Fibroblast of skin of back (primary cell): ENCODE measurements around the gene CD74.

Source experiments
- DNase-seq: peaks from one replicate; pipeline ENCODE4 v3.0.0-alpha.2; 2013

The CD74 gene

GRCh38 chr5:150409638-150410523 lies 2.8 kb downstream of the CD74 start:
- peak; percentile 87 for DNase-seq

DNA sequence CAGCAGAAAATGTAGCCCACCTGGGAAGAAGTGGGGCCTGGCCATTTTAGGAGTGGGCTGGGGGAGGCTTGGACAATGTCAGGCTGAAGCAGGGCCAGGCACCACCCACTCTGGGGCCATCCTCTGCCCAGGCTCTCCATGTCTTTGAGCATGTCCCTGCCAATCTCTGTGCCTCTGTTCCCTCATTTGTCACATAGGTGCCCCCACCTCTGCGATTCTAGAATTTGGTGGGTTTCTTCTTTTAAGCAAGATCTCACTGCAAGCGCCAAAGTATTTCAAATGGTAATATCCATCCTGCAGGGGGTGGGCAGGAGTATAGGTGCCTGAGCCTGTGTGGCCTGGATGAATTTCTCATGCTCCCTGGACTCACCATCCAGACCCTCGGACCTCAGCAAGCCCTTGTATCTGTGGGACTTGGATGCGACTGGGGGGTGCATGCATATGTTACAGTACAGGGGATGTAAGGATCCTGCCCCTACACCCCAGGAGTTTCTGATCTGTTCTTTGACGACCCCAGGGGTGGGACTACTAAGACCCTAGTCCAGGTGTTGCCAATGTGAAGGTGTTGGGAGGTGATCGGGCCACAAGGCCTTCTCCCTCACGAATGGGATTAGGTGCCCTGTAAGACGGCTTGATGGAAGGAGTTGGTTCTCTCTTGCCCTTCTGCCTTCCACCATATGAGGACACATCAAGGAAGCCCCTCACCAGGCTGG lies 4.3 kb downstream of the CD74 start:
- no peak for DNase-seq

GRCh38 chr5:150407096-150407720 lies 5.5 kb downstream of the CD74 start:
- DNase-seq, result no peak

- DNase-seq, result no peak
Measured at GRCh38 chr5:150406723-150407095, 6.0 kb downstream of the CD74 start.

DNA sequence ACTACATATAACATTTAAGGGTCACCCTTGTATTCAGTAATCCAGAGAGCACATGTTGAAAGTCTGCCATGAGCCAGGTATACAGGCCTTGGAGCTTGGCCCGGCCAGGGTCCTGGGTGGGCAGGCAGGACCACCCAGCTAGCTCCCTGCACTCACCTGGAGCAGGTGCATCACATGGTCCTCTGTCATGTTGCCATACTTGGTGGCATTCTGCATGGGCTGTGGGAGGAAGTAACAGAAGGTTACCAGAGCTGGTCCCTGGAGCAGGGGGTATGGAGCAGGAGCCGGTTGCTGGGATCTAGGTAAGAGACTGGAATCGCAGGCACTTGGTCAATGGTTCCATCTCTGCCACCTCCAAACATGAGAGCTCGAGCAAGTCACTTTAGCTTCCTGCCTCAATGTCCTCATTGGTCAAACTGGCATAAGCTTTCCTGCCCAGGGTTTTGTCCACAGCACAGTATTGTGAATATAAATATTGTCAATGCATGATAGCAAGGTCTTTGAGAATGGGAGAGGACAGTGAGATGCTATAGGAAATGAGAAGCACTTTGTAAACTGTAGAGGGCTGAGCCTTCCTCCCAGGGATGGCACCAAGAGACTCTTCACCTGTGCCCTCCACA lies 6.5 kb downstream of the CD74 start:
- no peak for DNase-seq

DNA sequence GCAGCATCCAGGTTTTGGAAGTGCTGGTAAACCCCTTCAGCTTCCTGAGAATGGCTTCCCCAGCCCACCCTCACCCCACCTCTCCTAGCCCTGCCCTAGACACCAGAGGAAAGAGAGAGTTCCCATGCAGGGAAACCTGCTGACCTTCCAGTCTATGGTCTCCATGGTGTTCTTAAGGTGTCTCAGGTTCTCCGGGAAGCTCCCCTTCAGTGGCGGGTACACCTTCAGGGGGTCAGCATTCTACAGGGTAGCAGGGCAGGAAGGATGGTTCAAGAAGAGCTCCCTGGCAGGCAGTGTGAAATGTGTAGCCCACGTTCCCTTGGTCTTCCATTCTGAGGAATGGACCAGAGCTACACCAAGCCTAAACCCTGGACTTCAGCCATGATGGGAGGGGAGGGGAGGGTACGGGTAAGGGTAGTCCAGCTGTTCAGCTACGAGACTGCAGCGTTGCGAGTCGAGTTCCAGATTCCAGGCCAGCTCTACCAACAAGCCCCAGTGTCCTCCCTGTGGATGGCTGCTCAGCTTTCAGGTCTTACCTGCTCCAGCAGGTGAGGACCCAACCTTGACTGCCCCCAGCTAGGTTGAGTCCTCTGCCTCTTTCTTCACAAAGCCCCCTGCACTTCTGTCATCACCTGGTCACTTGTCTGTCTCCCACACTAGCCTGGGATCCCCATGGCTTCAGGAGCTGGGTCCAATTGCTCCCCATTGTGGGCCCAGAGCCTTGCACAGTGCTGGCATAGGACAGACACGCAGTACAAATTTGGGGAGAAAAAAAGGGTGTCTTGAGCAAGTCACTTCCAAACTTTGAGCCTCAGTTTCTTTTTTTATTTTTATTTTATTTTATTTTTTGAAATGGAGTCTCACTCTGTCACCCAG lies 7.5 kb downstream of the CD74 start:
- no peak for DNase-seq

DNA sequence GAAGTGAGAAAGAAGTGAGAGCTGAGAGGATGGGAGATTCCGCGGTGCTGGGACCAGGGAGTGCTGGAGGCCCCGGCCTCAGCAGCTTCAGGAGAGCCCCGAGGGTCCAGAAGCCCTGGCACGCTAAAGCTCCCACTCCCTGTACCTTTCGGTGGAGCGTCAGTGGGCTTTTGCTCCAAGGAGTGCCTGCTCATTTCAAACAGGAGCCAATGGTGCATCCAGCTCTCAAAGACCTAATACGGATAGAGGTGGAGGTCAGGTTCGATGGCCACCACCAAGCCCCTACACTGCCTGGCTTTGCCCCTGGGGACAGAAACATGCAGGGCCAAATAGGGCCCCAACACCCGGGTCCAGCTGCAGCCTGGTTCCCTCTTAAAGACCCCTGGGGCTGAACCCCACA lies 8.2 kb downstream of the CD74 start:
- DNase-seq, result no peak

- DNase-seq, result no peak
Measured at GRCh38 chr5:150404121-150404520, 8.6 kb downstream of the CD74 start.

DNA sequence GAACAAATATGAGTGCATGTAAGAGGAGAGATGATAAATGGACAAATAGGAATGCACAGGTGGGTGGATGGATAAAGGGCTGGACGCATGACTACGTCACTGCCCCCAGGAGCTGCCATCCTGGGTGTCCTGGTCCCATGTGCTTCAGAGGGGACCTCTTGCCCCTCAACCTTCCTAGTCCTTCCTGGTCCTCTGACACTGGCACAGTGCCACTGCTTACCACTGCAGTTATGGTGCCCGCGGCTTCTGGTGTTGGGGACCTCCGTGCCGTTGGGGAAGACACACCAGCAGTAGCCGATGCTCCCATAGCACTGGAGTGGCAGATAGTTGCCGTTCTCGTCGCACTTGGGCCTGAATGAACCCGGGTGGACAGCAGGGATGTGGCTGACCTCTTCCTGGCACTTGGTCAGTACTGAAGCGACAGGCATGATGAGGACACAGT lies 9.8 kb downstream of the CD74 start:
- DNase-seq, result no peak

GRCh38 chr5:150402229-150402773 lies 10.4 kb downstream of the CD74 start:
- no peak for DNase-seq

DNA sequence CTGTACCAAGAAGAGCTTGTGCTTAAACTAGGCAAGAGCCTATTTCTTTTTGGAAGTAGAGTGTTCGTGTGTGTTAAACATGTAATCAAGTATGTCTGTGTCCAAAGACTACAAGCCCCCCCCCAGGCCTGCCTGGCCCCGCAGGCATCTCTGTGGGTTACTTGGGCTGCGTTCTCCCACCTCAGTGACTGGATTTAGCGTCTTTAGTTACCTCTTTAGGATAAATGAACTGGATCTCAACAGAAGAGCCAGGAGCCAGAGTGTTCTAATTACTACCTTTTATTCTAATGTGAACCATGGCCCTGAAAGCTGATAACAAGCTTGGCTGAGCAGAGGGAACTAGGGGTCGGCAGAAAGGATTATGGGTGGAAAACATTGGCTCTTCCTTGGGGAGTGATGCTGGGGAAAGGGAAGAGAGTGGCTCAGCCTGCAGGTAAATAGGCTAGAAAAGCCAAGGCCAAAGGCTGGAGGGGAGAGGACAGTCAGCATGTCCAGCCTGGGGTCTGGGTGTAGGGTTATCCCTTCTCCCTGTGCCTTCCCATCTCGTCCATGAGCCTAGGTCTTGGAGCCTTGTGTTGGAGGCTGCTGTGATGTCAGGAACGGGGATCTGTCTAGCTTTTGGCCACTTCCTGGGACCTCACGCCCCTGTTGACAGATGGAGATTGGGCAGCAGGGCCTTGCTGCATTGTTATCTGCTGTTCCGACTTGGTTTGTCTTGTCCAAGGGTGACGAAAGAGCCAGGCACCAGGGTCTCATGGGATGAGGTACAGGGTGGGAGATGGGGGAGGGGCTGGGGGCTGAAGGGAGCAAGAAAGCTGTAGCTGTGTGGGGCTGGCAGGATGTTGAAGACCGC lies 11.1 kb downstream of the CD74 start:
- no peak for DNase-seq

- no peak for DNase-seq
Measured at GRCh38 chr5:150401076-150401375, 11.7 kb downstream of the CD74 start.

- DNase-seq, result no peak
Measured at GRCh38 chr5:150400316-150401075, 12.2 kb downstream of the CD74 start.

GRCh38 chr5:150399524-150400211 lies 13.0 kb downstream of the CD74 start:
- peak; percentile 17 for DNase-seq

DNA sequence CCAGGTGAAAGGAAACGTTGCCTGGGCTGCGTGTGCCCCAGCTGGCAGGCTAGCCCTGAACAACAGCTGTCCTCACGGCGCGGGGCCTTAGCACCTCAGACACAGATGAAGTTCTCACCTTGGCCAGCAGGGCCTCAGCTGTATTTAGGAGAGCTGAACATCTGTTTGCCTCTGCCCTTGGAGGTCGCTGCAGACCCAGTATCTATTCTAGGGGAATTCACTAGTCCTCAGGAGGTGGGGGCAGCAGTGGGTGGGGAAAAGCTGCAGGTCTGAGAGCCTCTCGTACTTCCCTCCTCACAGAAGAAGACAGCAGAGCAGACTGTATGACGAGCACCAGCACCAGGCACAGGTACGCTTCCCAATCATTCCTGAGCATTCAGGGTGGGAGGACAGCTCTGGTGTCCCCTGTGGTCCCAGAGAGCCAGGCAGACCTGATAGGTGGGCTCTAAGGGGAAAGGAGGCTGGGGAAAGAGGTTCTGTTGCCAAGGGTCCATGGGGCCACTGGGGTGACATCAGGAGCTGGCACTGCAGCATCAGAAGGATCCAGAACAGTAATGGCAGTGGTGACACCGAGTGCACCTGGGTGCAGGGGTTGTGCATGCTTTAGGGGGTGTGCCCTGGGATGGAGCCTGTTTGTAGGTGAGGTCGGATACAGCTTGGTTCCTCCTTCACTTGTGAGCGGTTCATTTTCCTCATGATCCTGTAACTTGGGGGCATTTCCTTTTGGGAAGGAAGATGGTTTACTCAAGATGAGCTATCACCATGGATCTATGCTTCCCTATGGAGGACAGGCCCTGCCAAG lies 13.8 kb downstream of the CD74 start:
- DNase-seq, result no peak

DNA sequence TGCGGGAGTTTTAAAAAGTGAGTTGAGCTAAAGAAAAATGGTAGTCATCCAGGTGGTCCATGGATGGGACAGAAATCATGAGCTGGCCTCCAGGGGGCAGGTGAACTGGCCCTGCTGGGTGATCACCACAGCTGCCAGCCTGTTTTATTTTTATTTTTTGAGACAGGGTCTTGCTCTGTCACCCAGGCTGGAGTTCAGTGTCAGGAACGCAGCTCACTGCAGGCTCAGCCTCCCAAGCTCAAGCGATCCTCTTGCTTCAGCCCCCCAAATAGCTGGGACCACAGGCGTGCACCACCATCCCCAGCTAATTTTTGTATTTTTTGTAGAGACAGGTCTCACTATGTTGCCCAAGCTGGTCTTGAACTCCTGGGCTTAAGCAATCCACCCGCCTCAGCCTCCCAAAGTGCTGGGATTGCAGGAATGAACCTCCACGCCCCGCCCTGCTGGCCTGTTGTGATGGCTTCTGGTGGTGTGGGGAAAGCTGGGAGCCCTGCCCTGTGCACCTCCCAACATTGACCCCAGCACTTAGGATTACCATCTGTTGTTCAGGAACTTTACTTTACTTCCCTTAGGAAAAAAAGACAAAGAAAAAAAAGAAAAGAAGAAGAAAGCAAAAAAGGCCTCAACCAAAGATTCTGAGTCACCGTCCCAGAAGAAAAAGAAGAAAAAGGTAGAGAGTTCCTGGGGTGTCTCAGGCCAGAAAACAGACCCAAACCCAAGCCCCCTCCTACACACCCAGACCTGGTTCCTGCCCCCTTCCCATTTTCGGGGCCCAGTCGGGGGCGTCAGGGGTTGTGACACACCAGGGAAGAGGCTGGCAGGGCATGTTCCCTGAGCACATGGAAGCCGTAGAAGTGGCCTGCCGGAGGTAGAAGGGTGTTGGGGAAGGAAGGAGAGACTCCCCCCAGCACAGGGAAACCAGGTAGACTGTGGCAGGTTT lies 14.7 kb downstream of the CD74 start:
- no peak for DNase-seq

DNA sequence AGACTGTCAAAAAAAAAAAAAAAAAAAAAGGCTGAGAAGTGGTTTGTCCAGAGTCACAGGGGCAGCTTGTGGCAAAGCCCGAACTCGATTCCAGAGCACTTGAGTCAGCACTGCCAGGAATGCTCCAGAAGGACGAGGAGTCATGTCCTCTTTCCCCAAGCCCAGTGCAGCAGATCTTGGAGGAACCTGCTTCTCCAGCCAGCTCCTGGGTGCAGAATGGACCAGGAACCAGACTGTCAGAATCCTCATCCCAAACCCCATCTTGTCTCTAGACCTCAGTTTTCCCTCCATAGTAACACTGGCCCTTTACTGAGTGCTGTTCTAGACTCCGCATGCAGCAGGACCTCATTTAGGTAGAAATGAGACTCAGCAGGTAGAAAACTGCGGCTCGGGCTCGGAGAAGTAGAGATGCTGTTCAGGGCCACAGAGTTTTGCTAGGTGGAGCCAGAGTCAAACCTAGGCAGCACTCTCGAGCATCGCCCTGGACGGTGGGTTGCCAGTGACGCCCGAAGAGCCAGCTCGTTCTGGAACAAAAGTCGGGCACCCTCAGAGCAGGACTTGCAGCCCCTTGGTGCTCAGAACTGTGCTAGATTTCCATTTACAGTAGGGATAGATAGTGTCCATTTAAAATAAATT lies 15.4 kb downstream of the CD74 start:
- DNase-seq, result peak; percentile 20
